ENCODE data around the gene MAJIN.

DNA sequence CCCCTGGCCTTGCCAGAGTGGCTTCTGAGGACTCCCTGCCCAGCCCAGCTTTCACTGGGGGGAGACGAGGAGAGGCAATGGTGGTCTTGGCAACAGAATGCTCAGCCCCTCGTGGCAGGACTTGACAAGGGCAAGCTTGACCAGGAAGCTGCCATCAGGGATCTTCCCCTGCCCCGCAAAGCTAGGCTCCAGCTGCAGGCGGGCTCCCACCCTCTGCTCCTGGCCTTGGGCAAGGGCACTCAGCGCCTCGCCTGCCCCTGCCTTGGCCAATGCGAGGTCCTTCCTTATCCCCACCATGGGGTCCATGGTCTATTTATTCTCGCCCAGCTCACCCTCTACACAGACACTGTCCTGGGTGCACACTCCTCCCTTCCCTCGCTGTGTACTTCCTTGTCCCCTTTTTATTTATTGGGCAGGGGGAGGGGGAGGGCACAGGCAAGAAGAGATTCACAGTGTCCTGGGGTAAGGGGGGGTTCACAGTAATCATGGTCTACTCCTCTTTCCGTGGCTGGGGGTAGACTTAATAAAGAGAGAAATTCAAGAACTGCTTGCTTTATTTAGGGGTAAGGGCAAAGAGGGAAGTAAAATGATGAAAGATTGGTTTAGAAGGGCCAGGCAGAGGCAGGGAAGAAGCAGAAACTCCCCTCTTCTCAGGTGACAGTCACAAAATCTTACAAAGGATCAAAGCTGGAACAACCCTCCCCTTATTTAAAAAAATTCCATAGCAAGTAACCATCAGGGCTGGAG is 37.8 kb downstream of the MAJIN start:
- no peak for TF ChIP-seq REST (IDR thresholded peaks at IDR 0.05; ENCODE audit: low read depth)
- no peak for TF ChIP-seq RAD21 (IDR thresholded peaks at IDR 0.05; ENCODE audit: low read depth)
- TF ChIP-seq CEBPB (IDR thresholded peaks at IDR 0.05): no peak
- no peak for TF ChIP-seq EP300 (IDR thresholded peaks at IDR 0.05; ENCODE audit: borderline replicate concordance)
- TF ChIP-seq MAX (IDR thresholded peaks at IDR 0.05): no peak

Data from Ishikawa (cell line).